ENCODE data around the gene ZBED6. TPM values are rescaled to one million over a fixed set of nuclear protein-coding genes. Genes with fewer than 3 reads are reported as not detected.

Gene ZBED6
- total RNA-seq, 1 experiment from 2014 or later, result 13.1 TPM

GRCh38 chr1:203813581-203814341, 18.3 kb downstream of the ZBED6 start:
- H2BK15ac ChIP-seq (ENCODE audit: low read depth, low read length), result no peak overlapping the region
- no peaks in the 10 kb centered on the region for H3K4me1 ChIP-seq (ENCODE audit: insufficient read depth, low read length)
- H3K9ac ChIP-seq (ENCODE audit: extremely low read depth, insufficient read length, low read length), result no peak overlapping the region
- WGBS (ENCODE audit: extremely low coverage, insufficient read length, low lambda C conversion rate), result no CpG with 5 or more reads among the region's 2 CpGs
- no peak overlapping the region for H4K5ac ChIP-seq (ENCODE audit: insufficient read length, low read depth, low read length)
- H3K9me3 Mint-ChIP-seq, result peaks cover 0 to 4% of the 10 kb centered on the region in 2 experiments; a peak in 1 of 5 replicates
- peaks cover 2 to 3% of the 10 kb centered on the region in 2 experiments; a peak in 2 of 4 replicates for H3K4me1 Mint-ChIP-seq
- H3K27ac Mint-ChIP-seq, result 0 out of 7 replicates have a peak overlapping the region, but pooled peaks of 1 of the 3 experiments have one; percentile 65
- H3K27me3 ChIP-seq (ENCODE audit: insufficient read depth, low read length), result no peaks in the 10 kb centered on the region
- no peak for DNase-seq
- H3K56ac ChIP-seq (ENCODE audit: insufficient read length, low read depth, low read length), result no peak overlapping the region
- no peak overlapping the region for H2BK120ac ChIP-seq (ENCODE audit: low read depth, low read length, poor library complexity, severe bottlenecking)
- no peak overlapping the region for H2AFZ ChIP-seq (ENCODE audit: low read length)
- H3K4me2 ChIP-seq (ENCODE audit: insufficient read depth, insufficient read length, low read length), result no peak overlapping the region
- no peak overlapping the region for H3K18ac ChIP-seq (ENCODE audit: insufficient read length, low read depth, low read length)
- H3K79me2 ChIP-seq (ENCODE audit: insufficient read depth, low read length), result no peaks in the 10 kb centered on the region
- no peak overlapping the region for H3K23ac ChIP-seq (ENCODE audit: insufficient read length, low read depth, low read length)
- no peak overlapping the region for H2BK12ac ChIP-seq (ENCODE audit: insufficient read length, low read depth, low read length)
- H2BK20ac ChIP-seq (ENCODE audit: low read depth, low read length, poor library complexity, severe bottlenecking), result no peak overlapping the region
- no peaks in the 10 kb centered on the region for H3K9me3 ChIP-seq (ENCODE audit: control insufficient read depth, low read depth, low read length)
- no peaks in the 10 kb centered on the region for H3K23me2 ChIP-seq (ENCODE audit: insufficient read length, low read depth, low read length, poor library complexity, severe bottlenecking)
- no peak overlapping the region for H3K4me3 Mint-ChIP-seq
- no peak overlapping the region for H4K8ac ChIP-seq (replicated peaks; ENCODE audit: insufficient read length, low read depth, low read length)
- H3K79me1 ChIP-seq (ENCODE audit: insufficient read depth, low read depth, low read length, poor library complexity, severe bottlenecking), result no peaks in the 10 kb centered on the region
- no peak for TF ChIP-seq CTCF (conservative IDR thresholded peaks at IDR 0.05)
- H3T11ph ChIP-seq (ENCODE audit: low read length), result no peak overlapping the region
- H3K14ac ChIP-seq (ENCODE audit: insufficient read depth, low read length), result no peak overlapping the region
- H2AK5ac ChIP-seq (ENCODE audit: insufficient read length, low read length), result no peak overlapping the region
- peaks cover 26 to 66% (median 52%) of the 10 kb centered on the region in 3 experiments; a peak in 6 of 7 replicates for H3K36me3 Mint-ChIP-seq (ENCODE audit: insufficient read depth in 1 of 3, low read depth in 3 of 3)
- H3K27ac ChIP-seq (ENCODE audit: insufficient read length, low read depth, low read length), result no peak overlapping the region
- no peak overlapping the region for H4K91ac ChIP-seq (ENCODE audit: insufficient read length, low read depth, low read length)
- H2BK5ac ChIP-seq (ENCODE audit: insufficient read length, low read length), result no peak overlapping the region
- no peaks in the 10 kb centered on the region for H3K27me3 Mint-ChIP-seq (ENCODE audit: low read depth)
- H3K4ac ChIP-seq (ENCODE audit: low read depth, low read length), result no peak overlapping the region
- no peaks in the 10 kb centered on the region for H4K20me1 ChIP-seq (ENCODE audit: control insufficient read depth, insufficient read depth, insufficient read length)

All from H9 (cell line).